Neural cell (in vitro differentiated cells): Measurements from ENCODE around the gene MED13. TPM values are rescaled to one million over a fixed set of nuclear protein-coding genes. Genes with fewer than 3 reads are reported as not detected.

Experiments used
- H2AFZ ChIP-seq: fragments of 200-600, 300-800 bp; sonication (generic), shearing (Covaris generic); 2 replicates; pipeline ENCODE4 v1.6.0; 2014; ENCODE audit warnings: low read depth, mild to moderate bottlenecking, antibody characterized with exemption, low read length, moderate library complexity
- H3F3A ChIP-seq: fragments of 200-600 bp; shearing (Covaris generic); 2 replicates; pipeline ENCODE4 v1.6.1; 2016; ENCODE audit warnings: mild to moderate bottlenecking, moderate library complexity, mixed read lengths, antibody characterized with exemption, low read length; ENCODE audit not compliant: insufficient read depth, poor library complexity, severe bottlenecking
- H3K27ac ChIP-seq: fragments of 200-600, 300-800 bp; sonication (generic), shearing (Covaris generic); 2 replicates; pipeline ENCODE4 v1.5.1; 2014; ENCODE audit warnings: mild to moderate bottlenecking, low read length, moderate library complexity
- H3K27me3 ChIP-seq: fragments of 300-800, 200-600 bp; sonication (generic), shearing (Covaris generic); 2 replicates; pipeline ENCODE4 v1.6.0; 2014; ENCODE audit warnings: mild to moderate bottlenecking, low read depth, low read length, moderate library complexity; ENCODE audit not compliant: insufficient read depth
- H3K36me3 ChIP-seq: fragments of 300-800, 200-600 bp; sonication (generic), shearing (Covaris generic); 2 replicates; pipeline ENCODE4 v1.5.1; 2014; ENCODE audit warnings: mild to moderate bottlenecking, antibody characterized with exemption, low read length, moderate library complexity; ENCODE audit not compliant: insufficient read depth
- H3K4me2 ChIP-seq: fragments of 300-800, 200-600 bp; sonication (generic), shearing (Covaris generic); 2 replicates; pipeline ENCODE4 v1.6.0; 2014; ENCODE audit warnings: mild to moderate bottlenecking, low read length
- H3K4me3 ChIP-seq: fragments of 300-800, 200-600 bp; sonication (generic), shearing (Covaris generic); 2 replicates; pipeline ENCODE4 v1.5.1; 2014; ENCODE audit warnings: mild to moderate bottlenecking, low read length, moderate library complexity
- H3K79me2 ChIP-seq: fragments of 200-600 bp; shearing (Covaris generic); replicated peaks from 2 replicates; pipeline ENCODE4 v1.6.0; 2014; ENCODE audit warnings: mild to moderate bottlenecking, low read length, moderate library complexity; ENCODE audit not compliant: insufficient read depth
- H3K9ac ChIP-seq: fragments of 300-800, 200-600 bp; sonication (generic), shearing (Covaris generic); 2 replicates; pipeline ENCODE4 v1.6.1; 2016; ENCODE audit warnings: mild to moderate bottlenecking, low read length, mixed read lengths
- H3K9me2 ChIP-seq: fragments of 200-600 bp; shearing (Covaris generic); 2 replicates; pipeline ENCODE4 v1.6.1; 2016; ENCODE audit warnings: mild to moderate bottlenecking, low read length, mixed read lengths; ENCODE audit not compliant: insufficient read depth
- H3K9me3 ChIP-seq: fragments of 200-600, 300-800 bp; sonication (generic), shearing (Covaris generic); 2 replicates; pipeline ENCODE4 v1.6.1; 2016; ENCODE audit warnings: mild to moderate bottlenecking, mixed run types, low read length, moderate library complexity, mixed read lengths
- H4K20me1 ChIP-seq: fragments of 200-600 bp; shearing (Covaris generic); 2 replicates; pipeline ENCODE4 v1.6.1; 2016; ENCODE audit warnings: mild to moderate bottlenecking, mixed run types; ENCODE audit not compliant: insufficient read depth
- CTCF ChIP-seq: fragments of 450-650 bp; IDR thresholded peaks from 2 replicates; pipeline ENCODE4 v1.5.1; 2014; ENCODE audit warnings: antibody characterized with exemption, mild to moderate bottlenecking, moderate library complexity; ENCODE audit not compliant: poor library complexity, severe bottlenecking
- EP300 ChIP-seq: fragments of 450-650 bp; conservative IDR thresholded peaks from 2 replicates; pipeline ENCODE4 v1.6.1; 2014; ENCODE audit warnings: antibody characterized with exemption, mild to moderate bottlenecking, moderate library complexity; ENCODE audit not compliant: poor library complexity, severe bottlenecking
- EZH2 ChIP-seq: fragments of 200-600, 300-800 bp; shearing (Covaris generic), sonication (generic); IDR thresholded peaks from 2 replicates; pipeline ENCODE4 v1.6.1; 2014; ENCODE audit warnings: antibody characterized with exemption, low read length, borderline replicate concordance, mild to moderate bottlenecking; ENCODE audit not compliant: insufficient read depth, poor library complexity, severe bottlenecking
- MXI1 ChIP-seq: fragments of 450-650 bp; conservative IDR thresholded peaks from 2 replicates; pipeline ENCODE4 v1.6.1; 2014; ENCODE audit warnings: antibody characterized with exemption, mild to moderate bottlenecking; ENCODE audit not compliant: poor library complexity, severe bottlenecking
- POLR2AphosphoS5 ChIP-seq: IDR thresholded peaks from 2 replicates; pipeline ENCODE4 v1.6.1; 2012
- RAD21 ChIP-seq: fragments of 450-650 bp; conservative IDR thresholded peaks from 2 replicates; pipeline ENCODE4 v1.6.1; 2014; ENCODE audit warnings: antibody characterized with exemption, mild to moderate bottlenecking, moderate library complexity
- REST ChIP-seq: IDR thresholded peaks from 2 replicates; pipeline ENCODE4 v1.6.1; 2012; ENCODE audit warnings: borderline replicate concordance
- SMC3 ChIP-seq: fragments of 450-650 bp; conservative IDR thresholded peaks from 2 replicates; pipeline ENCODE4 v1.6.1; 2014; ENCODE audit warnings: antibody characterized with exemption, mild to moderate bottlenecking, moderate library complexity; ENCODE audit not compliant: poor library complexity
- TAF1 ChIP-seq: IDR thresholded peaks from 2 replicates; pipeline ENCODE4 v1.6.1; 2012; ENCODE audit warnings: low read depth
- polyA plus RNA-seq: library from polyadenylated mRNA; depleted of rRNA; stranded (reverse); fragments of >200 nt; gene quantifications from 2 replicates; pipeline ENCODE4 v1.2.3, GENCODE V29; 2014

MED13 gene
- polyA plus RNA-seq, 1 donor from 2014 or later, result 22.6 TPM

- Histone ChIP-seq H2AFZ (no peak overlapping the region), H3K9me3 (no peaks in the 10 kb centered on the region), H3K4me3 (no peak overlapping the region), H3F3A (no peaks in the 10 kb centered on the region), H4K20me1 (no peaks in the 10 kb centered on the region), H3K9me2 (no peaks in the 10 kb centered on the region), H3K79me2 (no peaks in the 10 kb centered on the region), H3K27me3 (no peaks in the 10 kb centered on the region), H3K27ac (no peak overlapping the region), H3K4me2 (no peak overlapping the region), H3K36me3 (peaks cover 3% of the 10 kb centered on the region), H3K9ac (no peak overlapping the region)
- TF ChIP-seq POLR2AphosphoS5, result no peak
- no peak for TF ChIP-seq RAD21
- no peak for TF ChIP-seq EP300
- TF ChIP-seq TAF1, result no peak
- TF ChIP-seq SMC3, result no peak
- TF ChIP-seq EZH2, result no peak
- no peak for TF ChIP-seq CTCF
- no peak for TF ChIP-seq MXI1
- no peak for TF ChIP-seq REST
Observed at GRCh38 chr17:62017912-62018311, 47.2 kb downstream of the MED13 start.

- TF ChIP-seq MXI1 (no peak), CTCF (no peak), EZH2 (no peak), SMC3 (no peak), TAF1 (no peak)
- H3K27me3 ChIP-seq, result no peaks in the 10 kb centered on the region
- H3K27ac ChIP-seq, result no peak overlapping the region
- no peaks in the 10 kb centered on the region for H3K79me2 ChIP-seq
- H3K9ac ChIP-seq, result no peak overlapping the region
- no peak overlapping the region for H3K4me3 ChIP-seq
- H3K9me3 ChIP-seq, result no peaks in the 10 kb centered on the region
- H2AFZ ChIP-seq, result no peak overlapping the region
- no peaks in the 10 kb centered on the region for H3K9me2 ChIP-seq
- no peaks in the 10 kb centered on the region for H3F3A ChIP-seq
- peaks cover 3% of the 10 kb centered on the region for H3K36me3 ChIP-seq
- H4K20me1 ChIP-seq, result no peaks in the 10 kb centered on the region
- no peak overlapping the region for H3K4me2 ChIP-seq
Observed at GRCh38 chr17:62017496-62017895, 47.6 kb downstream of the MED13 start.
